PC-9 (cell line): Measurements from ENCODE around the gene PSMB9.

Experiments
- EZH2 ChIP-seq: fragments of 200-600 bp; sonication (generic); IDR thresholded peaks from 2 replicates; pipeline ENCODE4 v1.8.0; 2017; ENCODE audit warnings: antibody characterized with exemption, low read depth
- TF ChIP-seq, protein P1 (sequence below): fragments of 200-600 bp; sonication (generic); conservative IDR thresholded peaks from 2 replicates; pipeline ENCODE4 v1.6.1; 2017; ENCODE audit warnings: mixed run types, antibody characterized with exemption, mild to moderate bottlenecking, moderate library complexity

DNA sequence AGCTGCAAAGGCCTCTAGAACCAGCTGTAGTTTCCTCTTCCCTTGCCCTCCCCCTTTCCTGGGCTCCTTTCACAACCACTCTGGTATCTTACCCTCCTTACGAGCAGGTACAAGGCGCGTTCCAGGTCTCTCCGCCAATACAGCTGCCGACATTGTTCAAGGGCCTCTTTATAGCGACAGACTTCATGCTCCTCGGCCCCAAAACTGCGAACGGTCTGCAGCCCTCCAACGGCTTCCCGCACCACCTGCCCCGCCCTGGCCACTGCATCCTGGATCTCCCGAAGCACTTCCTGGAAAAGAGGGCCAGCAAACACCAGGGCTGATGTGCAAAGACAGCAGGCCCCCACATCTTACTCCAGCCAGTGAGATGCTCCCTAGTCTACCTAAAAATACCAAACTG lies 21.5 kb upstream of the PSMB9 start:
- TF ChIP-seq, protein P1, sequence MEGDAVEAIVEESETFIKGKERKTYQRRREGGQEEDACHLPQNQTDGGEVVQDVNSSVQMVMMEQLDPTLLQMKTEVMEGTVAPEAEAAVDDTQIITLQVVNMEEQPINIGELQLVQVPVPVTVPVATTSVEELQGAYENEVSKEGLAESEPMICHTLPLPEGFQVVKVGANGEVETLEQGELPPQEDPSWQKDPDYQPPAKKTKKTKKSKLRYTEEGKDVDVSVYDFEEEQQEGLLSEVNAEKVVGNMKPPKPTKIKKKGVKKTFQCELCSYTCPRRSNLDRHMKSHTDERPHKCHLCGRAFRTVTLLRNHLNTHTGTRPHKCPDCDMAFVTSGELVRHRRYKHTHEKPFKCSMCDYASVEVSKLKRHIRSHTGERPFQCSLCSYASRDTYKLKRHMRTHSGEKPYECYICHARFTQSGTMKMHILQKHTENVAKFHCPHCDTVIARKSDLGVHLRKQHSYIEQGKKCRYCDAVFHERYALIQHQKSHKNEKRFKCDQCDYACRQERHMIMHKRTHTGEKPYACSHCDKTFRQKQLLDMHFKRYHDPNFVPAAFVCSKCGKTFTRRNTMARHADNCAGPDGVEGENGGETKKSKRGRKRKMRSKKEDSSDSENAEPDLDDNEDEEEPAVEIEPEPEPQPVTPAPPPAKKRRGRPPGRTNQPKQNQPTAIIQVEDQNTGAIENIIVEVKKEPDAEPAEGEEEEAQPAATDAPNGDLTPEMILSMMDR = no peak
- TF ChIP-seq EZH2 = no peak
